GDM1 (cell line): ENCODE results near the gene TMED6.
"Not testable (repeated sequence)": the region's sequence is repeated elsewhere in the genome, so short reads cannot be mapped to it uniquely, and the experiment has no call there.

Source experiments
- DNase-seq: peaks from one replicate; lab custom pipeline; 2025; lab: John Stamatoyannopoulos, UW

Gene TMED6

DNA sequence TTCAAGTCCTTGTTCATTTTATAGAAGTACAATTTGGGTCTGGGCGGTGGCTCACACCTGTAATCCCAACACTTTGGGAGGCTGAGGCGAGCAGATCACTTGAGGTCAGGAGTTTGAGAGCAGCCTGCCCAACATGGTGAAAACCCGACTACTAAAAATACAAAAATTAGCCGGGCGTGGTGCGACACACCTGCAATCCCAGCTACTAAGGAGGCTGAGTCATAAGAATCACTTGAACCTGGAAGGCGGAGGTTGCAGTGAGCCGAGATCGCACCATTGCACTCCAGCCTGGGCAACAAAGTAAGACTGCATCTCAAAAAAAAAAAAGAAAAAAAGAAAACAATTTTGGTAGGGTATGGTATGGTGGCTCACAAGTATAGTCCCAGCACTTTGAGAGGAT lies 8.5 kb upstream of the TMED6 start:
- not testable (repeated sequence) for DNase-seq

DNA sequence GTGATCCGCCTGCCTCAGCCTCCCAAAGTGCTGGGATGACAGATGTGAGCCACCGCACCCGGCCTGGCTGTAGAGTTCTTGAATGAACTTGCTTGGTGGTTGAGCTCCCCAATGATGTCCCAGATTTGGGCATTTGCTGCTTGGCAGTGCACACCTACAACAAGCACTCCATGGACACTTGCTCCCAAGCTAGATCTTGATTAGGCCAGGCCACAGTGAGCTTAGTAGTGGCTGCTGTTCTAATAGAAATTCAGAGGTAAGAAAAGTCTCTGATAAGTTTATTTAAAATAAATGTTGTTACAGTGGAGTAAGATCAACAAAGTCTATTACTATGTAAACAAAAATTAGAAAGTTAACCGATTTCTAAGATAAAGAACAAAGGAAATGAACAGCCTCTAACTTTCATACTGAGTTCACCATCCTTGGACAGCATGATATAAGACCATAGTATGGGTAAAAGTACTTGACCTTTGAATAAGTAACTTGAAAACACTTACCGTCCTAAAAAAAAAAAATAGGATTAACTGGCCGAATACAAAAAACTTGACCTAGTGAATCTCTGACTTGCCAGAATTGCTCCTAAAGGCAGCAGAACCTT lies 951 bp downstream of the TMED6 start:
- no peak for DNase-seq

DNA sequence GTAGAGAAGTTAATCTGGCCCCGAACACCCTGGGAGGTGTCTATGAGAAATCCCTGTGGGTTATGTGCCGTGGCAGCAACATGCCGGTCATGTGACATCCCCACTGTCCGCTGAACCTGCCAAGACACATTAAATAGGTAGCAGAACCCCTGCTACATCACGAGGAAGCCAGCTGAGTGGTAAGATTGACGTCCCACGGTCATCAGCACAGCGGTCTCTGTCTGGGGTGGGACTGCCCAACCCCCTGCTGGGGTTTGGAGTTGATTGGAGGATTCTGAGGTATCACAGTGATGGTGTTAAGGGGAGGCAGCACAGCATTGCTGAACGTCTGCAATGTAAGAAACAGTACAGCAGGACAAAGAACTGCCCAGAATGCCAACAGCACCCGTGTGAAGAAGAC lies 2.0 kb downstream of the TMED6 start:
- DNase-seq = no peak

DNA sequence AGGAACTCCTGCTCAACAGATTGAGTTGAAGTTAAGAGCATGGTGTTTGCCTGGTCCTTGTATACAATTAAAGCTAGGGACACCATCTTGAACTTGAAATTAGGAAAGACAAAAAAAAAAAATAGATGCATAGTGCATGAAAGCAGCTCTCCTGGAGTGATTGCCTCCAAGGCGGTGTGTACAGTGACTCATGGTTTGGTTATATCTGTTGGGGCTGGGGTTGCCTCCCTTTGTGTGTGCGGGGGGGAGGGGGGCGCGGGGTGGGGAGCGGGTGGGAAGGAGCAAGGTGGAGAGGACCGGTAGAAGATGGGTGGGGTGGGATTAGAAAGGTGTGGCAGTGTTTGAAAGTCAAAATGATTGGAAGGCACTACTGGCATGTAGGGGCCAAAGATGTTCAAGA lies 3.4 kb downstream of the TMED6 start:
- no peak for DNase-seq

DNA sequence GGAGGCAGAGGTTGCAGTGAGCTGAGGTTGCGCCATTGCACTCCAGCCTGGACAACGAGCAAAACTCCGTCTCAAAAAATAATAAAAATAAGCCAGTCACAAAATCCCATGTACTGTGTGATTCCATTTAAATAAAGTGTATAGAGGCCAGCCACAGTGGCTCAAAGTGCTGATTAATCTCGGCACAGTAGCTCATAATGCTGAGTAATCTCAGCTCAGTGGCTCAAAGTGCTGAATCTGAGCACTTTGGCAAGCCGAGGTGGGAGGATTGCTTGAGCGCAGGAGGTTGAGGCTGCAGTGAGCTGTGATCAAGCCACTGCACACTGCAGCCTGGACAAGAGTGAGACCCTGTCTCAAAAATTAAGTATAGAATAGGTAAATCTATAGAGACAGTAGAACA lies 4.9 kb downstream of the TMED6 start:
- DNase-seq = no peak

DNA sequence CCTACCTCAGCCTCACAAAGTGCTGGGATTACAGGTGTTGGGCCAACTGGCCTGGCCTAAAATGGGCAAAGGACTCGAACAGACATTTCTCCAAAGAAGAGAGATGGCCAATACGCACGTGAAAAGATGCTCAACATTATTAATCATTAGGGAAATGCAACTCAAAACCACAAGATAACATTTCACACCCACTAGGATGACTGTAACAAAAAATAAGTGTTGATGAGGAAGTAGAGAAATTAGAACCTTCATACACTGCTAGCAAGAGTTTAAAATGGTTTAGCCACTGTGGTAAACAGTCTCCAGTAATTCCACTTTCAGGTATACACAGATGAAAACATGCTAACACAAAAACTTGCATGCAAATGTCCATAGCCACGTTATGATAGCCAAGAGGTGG lies 5.7 kb downstream of the TMED6 start:
- DNase-seq = no peak

DNA sequence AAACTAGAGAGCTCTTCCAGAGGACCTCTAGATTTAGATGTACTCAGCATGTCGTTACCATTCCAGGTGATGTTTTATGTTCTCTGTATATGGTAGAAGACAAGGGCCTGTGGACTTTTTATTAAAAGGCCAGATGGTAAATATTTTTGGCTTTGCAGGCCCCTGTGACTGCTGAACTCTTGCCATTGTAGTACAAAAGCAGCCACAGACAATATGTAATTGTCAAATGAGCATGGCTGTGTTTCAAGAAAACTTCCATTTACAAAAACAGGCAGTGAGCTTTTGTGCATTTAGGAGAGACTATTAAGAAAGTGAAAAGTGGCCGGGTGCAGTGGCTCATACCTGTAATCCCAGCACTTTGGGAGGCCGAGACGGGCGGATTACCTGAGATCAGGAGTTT lies 7.4 kb downstream of the TMED6 start:
- no peak for DNase-seq

DNA sequence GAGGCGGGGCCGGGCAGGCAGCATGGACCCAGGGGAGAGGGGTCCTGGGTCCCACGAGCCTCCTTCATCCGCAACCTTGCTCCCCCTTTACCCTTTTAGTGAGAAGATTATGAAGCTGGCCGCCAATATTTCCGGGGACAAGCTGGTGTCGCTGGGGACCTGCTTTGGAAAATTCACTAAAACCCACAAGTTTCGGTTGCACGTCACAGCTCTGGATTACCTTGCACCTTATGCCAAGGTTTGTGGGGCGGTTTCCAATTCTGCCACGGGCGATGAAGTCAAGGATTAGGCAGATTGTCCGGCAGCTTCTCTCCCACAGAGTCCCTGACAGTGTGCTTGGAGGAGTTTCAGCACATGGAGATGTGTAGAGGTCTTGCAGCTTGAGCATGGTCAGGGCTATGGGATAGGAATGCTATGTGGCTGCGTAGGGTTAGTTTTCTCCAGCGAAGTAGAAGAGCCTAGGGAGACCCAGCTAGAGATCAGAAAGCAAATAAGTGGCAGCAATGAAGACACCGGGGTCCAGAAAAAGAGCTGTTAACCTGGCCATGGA lies 11.4 kb downstream of the TMED6 start:
- DNase-seq = no peak

DNA sequence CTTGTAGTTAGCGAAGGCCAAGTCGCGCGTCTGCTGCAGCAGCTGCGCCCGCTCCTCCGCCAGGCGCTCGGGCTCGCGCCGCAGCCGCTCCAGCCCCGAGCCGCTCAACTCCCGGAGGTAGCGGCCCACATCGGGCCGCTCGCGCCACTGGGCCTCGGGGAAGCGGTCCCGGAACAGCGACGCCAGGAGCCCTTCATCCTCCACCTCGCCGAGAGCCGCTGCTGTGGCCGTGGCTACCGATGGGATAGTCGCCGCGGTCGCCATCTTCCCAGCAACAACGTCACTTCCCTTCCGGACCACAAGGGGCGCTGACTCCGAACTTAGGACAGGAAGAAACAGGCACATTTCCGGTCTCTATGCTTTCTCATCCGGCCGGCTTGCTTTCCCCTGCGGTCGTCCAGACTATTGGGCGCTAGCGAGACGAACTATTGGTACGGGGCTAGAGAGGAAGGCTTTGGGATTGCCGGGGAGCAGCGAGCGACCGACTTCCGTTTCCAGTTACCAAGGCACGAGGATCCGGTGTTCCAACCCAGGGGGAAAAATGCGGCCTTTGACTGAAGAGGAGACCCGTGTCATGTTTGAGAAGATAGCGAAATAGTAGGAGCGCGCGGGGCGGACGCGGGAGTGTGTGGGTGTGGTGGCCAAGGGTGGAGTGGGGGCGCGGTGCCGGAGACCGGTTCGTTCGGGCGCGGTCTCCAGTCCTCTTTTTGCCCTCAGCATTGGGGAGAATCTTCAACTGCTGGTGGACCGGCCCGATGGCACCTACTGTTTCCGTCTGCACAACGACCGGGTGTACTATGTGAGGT lies 12.1 kb downstream of the TMED6 start, which contains the start of the genes COG8 and NIP7:
TSS of gene COG8 (minus strand) at position 276 of the 806 bp plus-strand sequence. CDS start at position 264, 12 bp downstream.
TSS of gene NIP7 (plus strand) at position 484 of the 806 bp plus-strand sequence. CDS start at position 542, 58 bp downstream.
- peak; percentile 81 for DNase-seq

DNA sequence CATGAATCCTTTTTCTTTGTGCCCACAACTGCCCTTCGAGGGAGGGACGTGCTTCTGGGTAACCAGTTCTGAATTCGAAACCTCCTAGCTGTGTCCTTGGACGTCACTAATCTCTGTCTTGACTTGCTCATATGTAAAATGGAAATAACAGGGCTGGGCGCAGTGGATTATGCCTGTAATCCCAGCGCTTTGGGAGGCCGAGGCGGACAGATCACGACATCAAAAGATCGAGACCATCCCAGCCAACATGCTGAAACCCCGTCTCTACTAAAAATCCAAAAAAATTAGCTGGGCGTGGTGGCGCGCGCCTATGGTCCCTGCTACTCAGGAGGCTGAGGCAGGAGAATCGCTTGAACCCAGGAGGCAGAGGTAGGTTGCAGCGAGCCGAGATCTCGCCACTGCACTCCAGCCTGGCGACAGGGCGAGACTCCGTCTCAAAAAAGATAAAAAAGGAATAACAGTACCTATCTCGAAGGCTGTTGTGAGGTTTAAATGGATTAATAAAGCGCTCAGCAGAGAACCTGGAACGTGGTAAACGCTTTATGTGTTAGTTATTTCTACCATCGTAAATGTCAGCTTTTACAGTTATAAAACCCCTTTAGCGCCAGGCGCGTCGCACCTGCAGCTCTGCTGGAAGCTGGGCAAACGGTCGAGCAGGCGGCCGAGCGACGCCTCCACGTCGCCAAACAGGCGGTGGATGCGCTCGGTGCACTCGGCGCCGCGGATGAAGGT lies 12.9 kb downstream of the TMED6 start:
- DNase-seq = no peak

DNA sequence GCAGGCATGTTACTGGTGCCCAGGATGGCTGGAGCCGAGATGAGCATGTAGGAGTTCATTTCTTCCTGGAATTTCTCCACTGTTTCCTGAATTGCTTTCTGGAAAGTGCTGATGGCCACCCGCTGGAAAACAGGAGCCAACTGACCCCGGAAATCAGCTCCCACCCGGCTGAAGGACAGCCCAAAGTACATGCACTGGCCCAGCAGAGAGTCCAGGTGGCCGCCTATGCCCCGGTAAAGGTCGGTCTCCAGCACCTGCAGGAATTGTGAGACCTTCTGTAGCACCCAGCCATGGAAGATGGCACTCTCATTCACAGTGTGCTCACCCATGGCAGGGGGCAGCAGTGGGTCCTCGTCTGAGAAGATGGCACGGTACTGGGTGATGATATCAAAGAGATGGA lies 16.9 kb downstream of the TMED6 start:
- no peak for DNase-seq

DNA sequence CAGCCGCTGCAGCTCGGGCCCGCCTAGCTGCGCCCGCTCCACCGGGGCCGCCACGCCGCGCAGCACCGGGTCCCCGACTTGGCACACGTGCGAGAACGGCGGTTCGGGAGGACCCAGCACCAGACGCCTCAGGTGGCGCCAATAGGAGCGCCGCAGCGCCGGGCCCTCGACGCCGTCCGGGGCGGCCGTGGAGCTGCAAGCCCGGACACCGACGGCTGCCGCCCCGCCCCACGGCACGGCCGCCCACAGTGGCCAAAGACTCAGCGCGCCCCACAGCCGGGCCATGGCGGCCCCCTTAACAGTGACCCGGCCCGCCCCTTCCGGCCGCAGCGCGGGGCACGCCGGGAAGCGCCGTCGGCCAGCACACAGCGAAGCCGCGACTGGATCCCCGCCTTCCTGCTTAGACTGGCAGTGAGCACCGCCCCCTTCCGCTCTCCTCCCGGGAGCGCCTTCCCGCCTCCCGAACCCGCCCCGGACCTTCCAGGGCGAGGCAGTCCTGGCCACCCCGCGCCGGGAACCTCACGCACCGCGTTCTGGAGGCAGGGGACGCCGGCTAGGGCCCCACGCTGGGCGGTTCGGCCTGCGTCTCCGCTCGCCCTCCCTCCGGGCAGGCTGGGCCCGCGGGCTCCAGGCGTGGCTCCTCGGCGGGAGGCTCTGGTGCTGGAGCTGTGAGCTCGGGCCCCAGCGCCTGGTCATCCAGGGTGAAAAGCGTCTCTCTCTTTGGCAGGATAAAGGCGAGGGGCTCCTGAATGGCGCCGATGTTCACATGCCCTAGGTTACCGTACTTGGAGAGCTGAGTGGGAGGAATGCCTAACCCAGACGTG lies 21.1 kb downstream of the TMED6 start, which contains the start of gene PDF:
TSS of gene PDF (minus strand) at position 303 of the 824 bp plus-strand sequence. CDS start at position 285, 18 bp downstream.
- peak; percentile 71 for DNase-seq

DNA sequence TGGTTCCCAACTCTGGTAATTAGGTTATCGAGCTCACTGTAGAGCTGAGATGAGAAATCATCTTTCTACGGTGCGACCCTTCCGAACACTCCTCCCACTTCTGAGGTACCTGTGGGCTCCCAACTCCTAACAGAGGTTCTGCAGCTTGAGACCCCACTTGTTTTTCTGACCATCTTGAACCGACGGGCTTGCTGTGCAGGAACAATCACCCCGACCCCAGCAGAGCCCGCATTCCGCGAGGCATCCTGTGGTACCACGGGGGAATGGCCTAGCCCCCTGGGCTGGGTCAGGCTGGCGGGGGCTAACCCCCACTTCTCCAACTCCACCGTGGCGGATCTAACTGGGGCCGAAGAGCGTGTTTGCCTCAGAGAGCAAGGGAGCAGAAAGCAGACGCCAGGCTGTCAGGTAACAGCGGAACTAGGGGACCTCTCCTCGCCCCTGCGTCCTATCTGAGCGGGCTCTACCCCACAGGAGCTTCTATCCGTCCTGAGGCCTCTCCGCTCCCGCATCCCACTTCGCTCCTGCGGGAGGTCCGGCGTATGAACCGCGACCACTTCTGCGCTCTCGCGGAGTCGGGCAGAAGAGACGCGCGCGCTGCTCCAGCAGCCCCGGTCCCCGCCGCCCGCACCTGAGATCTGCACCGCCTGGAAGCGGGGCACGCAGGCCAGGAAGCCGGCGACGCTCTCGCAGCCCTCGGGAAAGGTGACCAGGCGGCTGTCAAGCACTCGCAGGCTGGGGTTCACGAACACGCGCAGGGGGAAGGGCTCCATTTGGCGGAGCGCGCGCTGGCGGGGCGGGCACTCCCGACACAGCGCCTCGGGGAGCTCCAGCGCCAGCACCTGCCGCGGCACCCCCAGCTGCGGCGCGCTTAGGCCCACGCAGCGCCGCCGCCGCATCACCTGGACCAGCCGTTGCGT lies 22.0 kb downstream of the TMED6 start:
- no peak for DNase-seq

DNA sequence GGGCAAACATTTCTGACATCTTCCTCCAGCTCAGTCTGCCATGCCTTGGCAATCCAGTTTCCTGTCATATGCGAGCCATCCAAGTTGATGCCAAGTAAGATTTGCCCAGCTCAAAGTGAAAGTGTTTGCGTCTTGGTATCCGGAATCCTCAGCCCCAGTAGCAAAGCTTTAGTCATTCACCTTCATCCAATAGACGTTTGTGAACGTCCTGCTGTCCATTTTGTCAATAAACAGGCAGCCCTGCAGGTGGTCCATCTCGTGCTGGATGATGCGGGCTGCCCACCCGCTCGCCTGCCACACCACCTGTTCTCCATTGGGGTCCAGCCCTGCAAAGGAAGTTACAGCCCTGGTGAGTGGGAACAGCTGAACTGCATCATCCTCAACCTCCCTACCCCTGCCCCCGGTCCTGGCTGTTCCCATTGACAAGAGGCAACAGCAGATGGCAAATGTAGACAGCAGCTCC lies 22.7 kb downstream of the TMED6 start:
- DNase-seq = no peak

DNA sequence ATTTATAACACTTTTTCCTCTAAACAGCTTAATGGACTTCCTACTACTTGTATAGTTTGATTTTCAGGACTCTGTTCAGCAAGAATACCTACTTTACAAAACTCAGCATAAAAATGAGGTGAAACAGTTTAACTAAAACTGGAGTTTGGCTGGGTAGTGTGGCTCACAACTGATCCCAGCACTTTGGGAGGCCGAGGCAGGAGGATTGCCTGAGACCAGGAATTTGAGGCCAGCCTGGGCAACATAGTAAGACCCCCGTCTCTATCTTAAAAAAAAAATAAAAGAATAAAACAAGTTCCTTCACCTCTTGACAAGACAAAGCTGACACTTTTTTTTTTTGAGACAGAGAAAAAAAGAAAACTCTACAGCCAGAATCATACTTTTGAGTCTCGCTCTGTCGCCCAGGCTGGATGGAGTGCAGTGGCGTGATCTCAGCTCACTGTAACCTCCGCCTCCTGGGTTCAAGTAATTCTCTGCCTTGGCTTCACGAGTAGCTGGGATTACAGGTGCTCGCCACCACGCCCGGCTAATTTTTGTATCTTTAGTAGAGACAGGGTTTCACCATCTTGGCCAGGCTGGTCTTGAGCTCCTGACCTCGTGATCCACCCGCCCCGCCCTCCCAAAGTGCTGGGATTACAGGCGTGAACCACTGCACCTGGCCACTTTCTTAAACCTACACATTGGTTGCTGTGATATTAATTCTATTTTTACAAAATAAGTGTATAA lies 23.8 kb downstream of the TMED6 start:
- no peak for DNase-seq

DNA sequence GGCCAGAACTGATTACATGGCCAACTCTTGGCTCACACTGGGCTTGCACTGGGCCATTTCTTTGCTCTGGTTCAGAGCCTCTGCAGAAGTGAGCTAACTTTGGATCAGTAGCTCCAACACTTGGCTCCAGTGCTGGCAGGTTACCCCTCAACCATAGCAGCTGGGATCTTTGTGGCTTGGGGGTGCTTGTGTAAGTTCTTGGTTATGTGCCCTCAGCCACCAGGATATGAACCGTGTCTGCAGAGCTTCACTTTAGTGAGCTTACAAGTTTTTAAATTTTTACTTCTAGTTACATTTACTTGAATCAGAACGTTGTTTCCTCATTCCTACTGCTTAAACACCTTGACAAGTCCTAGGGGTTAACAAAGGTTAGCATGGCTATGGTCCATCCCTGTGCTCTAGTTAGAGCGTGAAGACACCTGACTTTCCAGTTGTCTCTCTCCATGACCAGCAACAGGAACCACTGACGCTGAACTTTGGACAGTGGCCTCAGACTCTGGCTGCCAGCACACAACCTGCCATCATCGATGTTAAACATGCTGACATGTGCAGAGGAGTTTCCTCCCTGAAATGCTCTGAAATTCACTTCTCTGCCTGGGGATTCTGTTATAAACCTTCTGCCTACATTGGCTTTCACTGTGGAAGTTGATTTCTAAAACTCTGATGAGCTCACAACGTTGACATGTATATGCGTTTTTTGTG lies 25.3 kb downstream of the TMED6 start:
- DNase-seq = no peak

DNA sequence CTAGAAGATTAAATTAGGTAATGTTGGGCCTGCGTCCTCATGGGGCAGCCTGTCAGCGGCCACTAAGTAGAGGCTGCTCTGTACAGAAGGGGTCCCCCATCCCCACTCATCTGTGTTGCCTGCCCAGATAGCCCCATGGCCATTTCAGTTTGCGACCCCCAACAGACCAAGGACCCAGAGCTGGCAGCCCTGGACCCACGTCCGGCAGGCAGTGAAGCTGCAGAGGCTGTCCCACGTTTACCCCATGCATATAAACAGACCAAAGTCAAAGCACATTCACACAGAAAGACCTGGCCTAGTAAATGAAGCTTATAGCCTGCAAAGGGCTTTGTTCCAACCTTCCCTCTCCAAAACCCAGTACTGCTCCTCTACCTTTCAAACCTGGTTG lies 25.8 kb downstream of the TMED6 start:
- no peak for DNase-seq

DNA sequence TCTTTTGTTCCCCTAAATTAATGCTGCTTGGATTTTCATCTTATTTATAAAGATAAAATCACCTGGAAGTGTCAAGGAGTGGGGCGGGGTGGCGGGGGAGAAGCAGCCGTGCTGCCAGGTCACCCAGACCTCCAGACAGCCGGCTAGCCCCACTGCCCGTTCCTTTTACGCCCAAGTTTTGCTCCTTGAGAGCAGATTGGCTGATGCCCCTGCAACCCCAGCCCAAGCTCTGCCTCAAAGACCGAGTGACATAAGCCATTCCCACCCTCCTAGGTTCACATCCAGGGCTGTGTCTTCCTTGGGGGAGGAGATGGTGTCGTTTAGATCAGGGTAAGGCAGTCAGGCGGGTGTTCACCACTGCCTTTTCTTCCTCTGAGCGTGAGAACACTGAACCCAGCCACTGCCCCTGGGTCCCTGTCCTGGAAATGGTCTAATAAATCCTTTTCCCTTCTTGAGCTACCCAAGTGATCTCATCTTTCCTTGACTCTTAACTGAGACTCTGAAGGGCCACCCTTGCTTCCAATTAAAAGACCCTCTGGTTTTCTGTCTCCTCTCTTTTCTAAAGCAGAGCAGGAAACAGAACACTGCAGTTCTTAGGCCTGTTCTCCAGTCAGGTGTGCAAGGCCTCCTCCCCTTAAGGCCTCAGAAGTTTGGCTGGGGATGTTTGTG lies 26.9 kb downstream of the TMED6 start:
- DNase-seq = no peak
